ENCODE data around the gene PLXDC2.

PLXDC2 gene

DNA sequence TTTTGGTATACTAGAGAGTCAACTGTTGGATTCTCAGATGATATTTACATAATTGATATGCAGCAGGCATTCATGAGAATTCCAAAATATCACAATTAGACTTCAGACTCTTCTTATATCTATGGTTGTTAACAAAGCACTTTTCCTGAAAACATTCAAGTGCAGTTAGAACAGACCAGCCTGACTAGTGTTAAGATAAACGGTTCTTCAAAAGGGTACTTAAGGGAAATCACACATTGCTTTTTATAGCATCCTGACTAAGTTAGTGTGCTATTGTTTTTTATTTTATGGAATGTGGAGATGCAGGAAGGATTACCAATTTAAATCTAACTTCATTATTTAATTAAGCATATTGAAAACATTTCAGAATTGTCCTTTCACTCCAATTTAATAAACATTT lies 405.1 kb downstream of the PLXDC2 start:
- TF ChIP-seq, protein P1, sequence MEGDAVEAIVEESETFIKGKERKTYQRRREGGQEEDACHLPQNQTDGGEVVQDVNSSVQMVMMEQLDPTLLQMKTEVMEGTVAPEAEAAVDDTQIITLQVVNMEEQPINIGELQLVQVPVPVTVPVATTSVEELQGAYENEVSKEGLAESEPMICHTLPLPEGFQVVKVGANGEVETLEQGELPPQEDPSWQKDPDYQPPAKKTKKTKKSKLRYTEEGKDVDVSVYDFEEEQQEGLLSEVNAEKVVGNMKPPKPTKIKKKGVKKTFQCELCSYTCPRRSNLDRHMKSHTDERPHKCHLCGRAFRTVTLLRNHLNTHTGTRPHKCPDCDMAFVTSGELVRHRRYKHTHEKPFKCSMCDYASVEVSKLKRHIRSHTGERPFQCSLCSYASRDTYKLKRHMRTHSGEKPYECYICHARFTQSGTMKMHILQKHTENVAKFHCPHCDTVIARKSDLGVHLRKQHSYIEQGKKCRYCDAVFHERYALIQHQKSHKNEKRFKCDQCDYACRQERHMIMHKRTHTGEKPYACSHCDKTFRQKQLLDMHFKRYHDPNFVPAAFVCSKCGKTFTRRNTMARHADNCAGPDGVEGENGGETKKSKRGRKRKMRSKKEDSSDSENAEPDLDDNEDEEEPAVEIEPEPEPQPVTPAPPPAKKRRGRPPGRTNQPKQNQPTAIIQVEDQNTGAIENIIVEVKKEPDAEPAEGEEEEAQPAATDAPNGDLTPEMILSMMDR (IDR thresholded peaks at IDR 0.05; ENCODE audit: extremely low read depth, insufficient read depth, missing control alignments) = no peak
- in situ Hi-C loops (cut with MboI; ENCODE audit: low pct_unique_long_range_greater_than_20kb, low sequenced_read_pairs, unreplicated experiment) = no loop called here
- DNase-seq (ENCODE audit: low spot score) = no peak

DNA sequence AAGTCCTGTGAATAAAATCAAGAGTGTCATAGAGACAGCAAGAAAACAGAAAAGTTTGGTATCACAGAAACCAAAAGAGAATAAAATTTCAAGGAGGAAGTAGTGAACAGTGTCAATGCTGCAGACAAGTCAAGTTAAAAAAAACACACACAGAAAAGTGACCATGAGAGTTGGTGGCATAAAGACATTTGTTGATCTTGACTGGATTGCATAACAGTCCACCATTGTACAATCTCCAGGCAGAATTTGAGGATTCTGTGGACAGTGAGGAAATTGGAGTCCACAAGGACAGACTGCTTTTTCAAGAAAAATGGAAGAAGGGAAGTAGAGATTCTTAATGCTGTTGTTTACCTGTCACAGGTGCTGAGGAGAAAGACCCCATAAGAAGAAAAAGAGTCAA lies 412.5 kb downstream of the PLXDC2 start:
- DNase-seq (ENCODE audit: low spot score) = no peak
- TF ChIP-seq, protein P1 (IDR thresholded peaks at IDR 0.05; ENCODE audit: extremely low read depth, insufficient read depth, missing control alignments) = no peak
- in situ Hi-C loops (cut with MboI; ENCODE audit: low pct_unique_long_range_greater_than_20kb, low sequenced_read_pairs, unreplicated experiment) = no loop called here

DNA sequence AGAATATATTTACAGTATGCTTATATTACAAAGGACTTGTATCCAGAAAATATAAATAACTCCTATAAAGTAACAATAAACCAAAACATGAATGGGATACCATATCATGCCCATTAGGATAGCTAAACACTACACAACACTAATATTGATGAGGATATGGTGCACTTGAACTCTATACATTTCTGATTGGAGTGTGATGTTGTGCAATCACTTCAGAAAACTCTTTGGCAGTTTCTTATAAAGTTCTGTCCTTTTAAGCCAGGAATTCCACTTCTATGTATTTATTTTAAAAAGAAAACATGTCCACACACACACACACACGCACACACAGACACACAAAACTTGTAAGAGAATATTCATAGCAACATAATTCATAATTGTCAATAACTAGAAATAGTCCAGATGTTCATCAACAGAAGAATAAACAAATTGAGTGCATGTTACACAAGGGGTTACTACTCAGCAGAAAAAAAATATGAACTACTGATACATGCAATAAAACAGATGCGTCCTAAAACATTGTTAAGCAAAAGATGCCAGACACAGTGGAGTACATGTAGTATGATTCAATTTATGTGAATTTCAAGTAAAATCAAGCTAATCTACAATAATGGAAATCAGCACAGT lies 416.0 kb downstream of the PLXDC2 start:
- in situ Hi-C loops (cut with MboI; ENCODE audit: low pct_unique_long_range_greater_than_20kb, low sequenced_read_pairs, unreplicated experiment) = no loop called here
- DNase-seq (ENCODE audit: low spot score) = no peak
- TF ChIP-seq, protein P1 (IDR thresholded peaks at IDR 0.05; ENCODE audit: extremely low read depth, insufficient read depth, missing control alignments) = no peak

DNA sequence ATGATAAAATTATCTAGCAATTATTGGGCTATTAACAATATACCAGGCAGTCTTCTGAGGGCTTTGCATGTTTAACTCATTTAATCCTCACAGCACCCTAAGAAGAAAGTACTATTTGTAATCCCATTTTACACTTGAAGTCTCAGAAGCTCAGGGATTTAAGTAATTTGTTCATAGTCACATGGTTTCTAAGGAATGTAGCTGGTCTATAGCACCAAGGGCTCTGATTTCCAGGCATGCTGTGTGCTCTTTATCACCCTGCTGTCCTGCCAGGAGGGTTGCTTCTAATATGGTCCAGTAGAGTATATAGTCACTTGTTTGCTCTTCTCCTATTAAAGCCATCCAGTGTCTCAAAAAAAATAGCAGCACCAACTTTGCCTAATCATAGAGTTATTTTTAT lies 417.2 kb downstream of the PLXDC2 start:
- TF ChIP-seq, protein P1 (IDR thresholded peaks at IDR 0.05; ENCODE audit: extremely low read depth, insufficient read depth, missing control alignments) = no peak
- no peak for DNase-seq (ENCODE audit: low spot score)
- in situ Hi-C loops (cut with MboI; ENCODE audit: low pct_unique_long_range_greater_than_20kb, low sequenced_read_pairs, unreplicated experiment) = no loop called here

DNA sequence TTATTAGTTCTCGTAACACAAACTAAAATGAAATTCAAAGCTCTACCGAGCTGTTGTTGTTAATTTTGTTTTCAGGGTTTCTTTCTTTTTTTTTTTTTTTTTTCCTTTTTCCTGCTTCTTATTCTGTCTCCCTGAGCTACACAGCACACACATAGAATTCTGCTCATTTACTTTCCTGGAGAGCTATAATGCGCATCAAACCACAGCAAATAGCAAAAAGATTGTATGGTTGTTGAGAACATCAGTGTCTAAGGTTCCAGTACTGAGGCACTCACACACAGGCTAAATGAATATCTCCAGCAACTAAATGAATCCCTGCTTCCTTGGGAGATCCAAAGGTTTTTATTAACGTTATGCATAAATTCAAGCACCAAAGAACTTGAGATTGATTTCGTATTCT lies 418.3 kb downstream of the PLXDC2 start:
- DNase-seq (ENCODE audit: low spot score) = no peak
- TF ChIP-seq, protein P1 (IDR thresholded peaks at IDR 0.05; ENCODE audit: extremely low read depth, insufficient read depth, missing control alignments) = no peak
- in situ Hi-C loops (cut with MboI; ENCODE audit: low pct_unique_long_range_greater_than_20kb, low sequenced_read_pairs, unreplicated experiment) = no loop called here

DNA sequence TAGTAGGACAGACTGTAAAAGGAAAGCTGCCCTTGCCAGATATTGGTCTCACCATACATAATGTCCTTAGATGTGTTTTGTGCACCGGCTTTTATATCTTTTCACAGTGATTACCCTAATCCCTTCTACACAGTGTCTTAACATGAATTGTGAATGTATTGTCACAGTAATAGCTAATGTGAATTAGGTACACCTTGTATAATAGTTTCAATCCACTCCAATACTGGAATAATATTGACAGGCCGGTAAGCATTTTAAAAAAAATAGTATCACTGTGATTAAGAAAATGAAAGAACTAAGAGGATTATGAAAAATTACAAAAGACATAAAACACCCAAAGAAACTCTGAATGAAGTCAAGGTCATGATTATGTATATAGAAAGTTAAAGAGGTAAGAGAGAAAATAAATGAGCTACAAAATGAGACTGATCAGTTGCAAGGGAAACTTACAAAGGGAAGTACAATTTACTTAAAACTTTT lies 420.9 kb downstream of the PLXDC2 start:
- in situ Hi-C loops (cut with MboI; ENCODE audit: low pct_unique_long_range_greater_than_20kb, low sequenced_read_pairs, unreplicated experiment) = no loop called here
- TF ChIP-seq, protein P1 (IDR thresholded peaks at IDR 0.05; ENCODE audit: extremely low read depth, insufficient read depth, missing control alignments) = no peak
- no peak for DNase-seq (ENCODE audit: low spot score)
